ENCODE data around the gene TP53I13. TPM values are rescaled to one million over a fixed set of nuclear protein-coding genes. Genes with fewer than 3 reads are reported as not detected.

The TP53I13 gene
- total and polyA plus RNA-seq, 10 of the 15 experiments (the other 5 are each of a cell fraction or from before 2014, with no cell fraction given), result 0.31 to 45.1 (median 19.5) TPM; not detected in 1

GRCh38 chr17:29620271-29620670 lies 51.8 kb downstream of the TP53I13 start (continued):
- no peak for TF ChIP-seq ZNF592 (IDR thresholded peaks at IDR 0.05)
- no peak for TF ChIP-seq NKRF (conservative IDR thresholded peaks at IDR 0.05)
- TF ChIP-seq, protein P1, sequence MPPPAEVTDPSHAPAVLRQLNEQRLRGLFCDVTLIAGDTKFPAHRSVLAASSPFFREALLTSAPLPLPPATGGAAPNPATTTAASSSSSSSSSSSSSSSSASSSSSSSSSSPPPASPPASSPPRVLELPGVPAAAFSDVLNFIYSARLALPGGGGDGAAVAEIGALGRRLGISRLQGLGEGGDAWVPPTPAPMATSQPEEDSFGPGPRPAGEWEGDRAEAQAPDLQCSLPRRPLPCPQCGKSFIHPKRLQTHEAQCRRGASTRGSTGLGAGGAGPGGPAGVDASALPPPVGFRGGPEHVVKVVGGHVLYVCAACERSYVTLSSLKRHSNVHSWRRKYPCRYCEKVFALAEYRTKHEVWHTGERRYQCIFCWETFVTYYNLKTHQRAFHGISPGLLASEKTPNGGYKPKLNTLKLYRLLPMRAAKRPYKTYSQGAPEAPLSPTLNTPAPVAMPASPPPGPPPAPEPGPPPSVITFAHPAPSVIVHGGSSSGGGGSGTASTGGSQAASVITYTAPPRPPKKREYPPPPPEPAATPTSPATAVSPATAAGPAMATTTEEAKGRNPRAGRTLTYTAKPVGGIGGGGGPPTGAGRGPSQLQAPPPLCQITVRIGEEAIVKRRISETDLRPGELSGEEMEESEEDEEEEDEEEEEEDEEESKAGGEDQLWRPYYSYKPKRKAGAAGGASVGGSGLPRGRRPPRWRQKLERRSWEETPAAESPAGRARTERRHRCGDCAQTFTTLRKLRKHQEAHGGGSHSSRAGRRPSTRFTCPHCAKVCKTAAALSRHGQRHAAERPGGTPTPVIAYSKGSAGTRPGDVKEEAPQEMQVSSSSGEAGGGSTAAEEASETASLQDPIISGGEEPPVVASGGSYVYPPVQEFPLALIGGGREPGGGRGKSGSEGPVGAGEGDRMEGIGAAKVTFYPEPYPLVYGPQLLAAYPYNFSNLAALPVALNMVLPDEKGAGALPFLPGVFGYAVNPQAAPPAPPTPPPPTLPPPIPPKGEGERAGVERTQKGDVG (CRISPR knock-in tag; IDR thresholded peaks at IDR 0.05), result no peak
- TF ChIP-seq BCL3 (IDR thresholded peaks at IDR 0.05; ENCODE audit: borderline replicate concordance, insufficient read depth, low read depth, low read length, poor library complexity, severe bottlenecking), result no peak
